Measurements from ENCODE around the gene LSM8. TPM values are rescaled to one million over a fixed set of nuclear protein-coding genes. Genes with fewer than 3 reads are reported as not detected.

LSM8 gene
- total RNA-seq, 1 experiment from 2014 or later: 48.2 TPM

DNA sequence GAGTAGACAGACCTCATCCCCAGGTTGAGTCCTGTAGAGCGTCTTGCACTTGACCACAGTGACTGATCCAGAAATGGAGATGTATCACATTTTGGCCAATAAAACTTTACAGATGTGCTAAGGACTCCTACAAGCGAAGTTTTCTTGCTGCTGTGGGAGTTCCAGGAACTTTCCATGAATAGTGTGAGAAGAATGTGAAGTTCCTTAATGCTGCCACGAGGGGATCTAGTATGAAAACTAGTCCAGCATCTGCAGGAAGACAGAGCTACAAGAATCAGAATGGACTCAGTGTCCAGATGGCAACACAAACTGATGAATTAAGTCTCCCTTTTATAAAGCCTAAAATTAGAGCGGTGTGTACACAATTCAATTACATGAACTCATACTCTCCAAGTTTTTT, 14.8 kb upstream of the LSM8 start:
- no peak for ATAC-seq
- POLR2A ChIA-PET: no interaction called here

DNA sequence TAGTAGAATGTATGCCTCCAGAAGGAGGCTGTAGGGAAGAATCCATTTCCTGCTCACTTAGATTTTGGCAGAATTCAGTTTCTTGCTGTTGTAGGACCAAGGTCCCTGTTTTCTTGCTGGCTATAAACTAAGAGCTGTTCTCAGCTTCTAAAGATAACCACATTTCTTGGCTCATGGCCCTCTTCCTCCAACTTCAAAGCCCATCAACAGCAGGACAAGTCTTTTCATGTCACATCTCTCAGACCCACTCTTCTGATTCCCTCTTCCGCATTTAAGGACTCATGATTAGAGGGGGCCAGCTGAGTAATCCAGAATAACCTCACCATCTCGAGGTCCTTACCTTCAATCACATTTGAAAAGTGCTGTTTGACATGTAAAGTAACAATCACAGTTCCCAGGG, 8.2 kb upstream of the LSM8 start:
- no peak for TF ChIP-seq ATF2 (CRISPR knock-in tag; IDR thresholded peaks at IDR 0.05; ENCODE audit: borderline replicate concordance, low read depth)
- no peak for TF ChIP-seq NR3C1 (CRISPR knock-in tag; conservative IDR thresholded peaks at IDR 0.05; ENCODE audit: low read depth)
- TF ChIP-seq CBFB (CRISPR knock-in tag; IDR thresholded peaks at IDR 0.05; ENCODE audit: low read depth): no peak
- TF ChIP-seq SMAD3 (CRISPR knock-in tag; IDR thresholded peaks at IDR 0.05; ENCODE audit: borderline replicate concordance): no peak
- TF ChIP-seq NR1H2 (CRISPR knock-in tag; IDR thresholded peaks at IDR 0.05): no peak
- no peak for TF ChIP-seq RORB (CRISPR knock-in tag; IDR thresholded peaks at IDR 0.05)
- TF ChIP-seq ZMAT4 (CRISPR knock-in tag; IDR thresholded peaks at IDR 0.05): no peak
- no peak for TF ChIP-seq ZNF423 (CRISPR knock-in tag; IDR thresholded peaks at IDR 0.05)
- no peak for TF ChIP-seq AR (CRISPR knock-in tag; IDR thresholded peaks at IDR 0.05)
- Mint-ChIP-seq H3K36me3 (no peaks in the 10 kb centered on the region), H3K4me1 (peaks cover 3% of the 10 kb centered on the region), H3K27ac (no peak overlapping the region), H3K9me3 (no peaks in the 10 kb centered on the region), H3K27me3 (ENCODE audit: low read depth) (no peaks in the 10 kb centered on the region), H3K4me3 (no peak overlapping the region)
- ATAC-seq (no peak), DNase-seq (ENCODE audit: low spot score) (no peak)
- POLR2A ChIA-PET: no interaction called here
- CTCF ChIA-PET: no interaction called here

More for the DNA sequence above, 14.8 kb upstream of the LSM8 start:
- Mint-ChIP-seq H3K9me3 (peaks cover under 1% of the 10 kb centered on the region; the same call in 1 of the 2 replicates), H3K4me3 (no peak overlapping the region), H3K27me3 (ENCODE audit: low read depth) (no peaks in the 10 kb centered on the region), H3K4me1 (no peaks in the 10 kb centered on the region), H3K36me3 (no peaks in the 10 kb centered on the region; the same call in 1 of the 2 replicates), H3K27ac (no peak overlapping the region)
- DNase-seq (ENCODE audit: low spot score): no peak
- CTCF ChIA-PET: no interaction called here
- TF ChIP-seq FOXP1 (CRISPR knock-in tag; IDR thresholded peaks at IDR 0.05; ENCODE audit: borderline replicate concordance): no peak
- TF ChIP-seq NR2C2 (CRISPR knock-in tag; IDR thresholded peaks at IDR 0.05): no peak
- no peak for TF ChIP-seq ZNF317 (CRISPR knock-in tag; IDR thresholded peaks at IDR 0.05; ENCODE audit: borderline replicate concordance, low read depth)
- TF ChIP-seq ARID4B (CRISPR knock-in tag; IDR thresholded peaks at IDR 0.05; ENCODE audit: borderline replicate concordance): no peak
- no peak for TF ChIP-seq GTF2I (CRISPR knock-in tag; conservative IDR thresholded peaks at IDR 0.05)
- TF ChIP-seq RELA (CRISPR knock-in tag; IDR thresholded peaks at IDR 0.05; ENCODE audit: borderline replicate concordance): no peak
- no peak for TF ChIP-seq SOX15 (CRISPR knock-in tag; IDR thresholded peaks at IDR 0.05)
- no peak for TF ChIP-seq PRDM15 (CRISPR knock-in tag; IDR thresholded peaks at IDR 0.05)
